C4-2B (cell line): ENCODE data around the gene ZMAT5.

Experiments used
- H3K27ac ChIP-seq: fragments of 450-650 bp; 2 replicates; pipeline ENCODE4 v1.5.1; 2017
- CTCF ChIP-seq: fragments of 450-650 bp; conservative IDR thresholded peaks from 2 replicates; pipeline ENCODE4 v1.5.1; 2017; ENCODE audit warnings: mild to moderate bottlenecking
- ZFX ChIP-seq: fragments of 450-650 bp; IDR thresholded peaks from 2 replicates; pipeline ENCODE4 v1.6.1; 2017

The ZMAT5 gene

GRCh38 chr22:29726512-29727130 lies 40.2 kb downstream of the ZMAT5 start:
- TF ChIP-seq ZFX: no peak
- no peak for TF ChIP-seq CTCF
- no peak overlapping the region for H3K27ac ChIP-seq

GRCh38 chr22:29726106-29726505 lies 40.7 kb downstream of the ZMAT5 start:
- TF ChIP-seq CTCF (no peak), ZFX (no peak)

GRCh38 chr22:29724843-29725242 lies 42.0 kb downstream of the ZMAT5 start:
- TF ChIP-seq CTCF (no peak), ZFX (no peak)

More at GRCh38 chr22:29726106-29726505, 40.7 kb downstream of the ZMAT5 start:
- no peak overlapping the region for H3K27ac ChIP-seq

GRCh38 chr22:29723766-29724165 lies 43.0 kb downstream of the ZMAT5 start:
- no peak for TF ChIP-seq CTCF
- TF ChIP-seq ZFX: no peak
- no peak overlapping the region for H3K27ac ChIP-seq

More at GRCh38 chr22:29724843-29725242, 42.0 kb downstream of the ZMAT5 start:
- H3K27ac ChIP-seq: no peak overlapping the region

GRCh38 chr22:29722587-29722986 lies 44.2 kb downstream of the ZMAT5 start:
- TF ChIP-seq CTCF (no peak), ZFX (no peak)

GRCh38 chr22:29722151-29722550 lies 44.7 kb downstream of the ZMAT5 start:
- no peak for TF ChIP-seq CTCF

More at GRCh38 chr22:29722587-29722986, 44.2 kb downstream of the ZMAT5 start:
- H3K27ac ChIP-seq: no peak overlapping the region

GRCh38 chr22:29720811-29721323 lies 45.9 kb downstream of the ZMAT5 start:
- no peak overlapping the region for H3K27ac ChIP-seq
- TF ChIP-seq CTCF (no peak), ZFX (no peak)

More at GRCh38 chr22:29722151-29722550, 44.7 kb downstream of the ZMAT5 start:
- no peak overlapping the region for H3K27ac ChIP-seq
